Hepatocyte (in vitro differentiated cells): Measurements from ENCODE around the gene PLSCR5.

Experiments used
- CTCF ChIP-seq: fragments of 200-600 bp; sonication (generic); IDR thresholded peaks from 2 replicates; pipeline ENCODE4 v1.5.1; 2016; ENCODE audit warnings: antibody characterized with exemption, mild to moderate bottlenecking; ENCODE audit not compliant: poor library complexity
- EZH2 ChIP-seq: fragments of 200-600 bp; sonication (generic); IDR thresholded peaks from 2 replicates; pipeline ENCODE4 v1.6.1; 2016; ENCODE audit warnings: antibody characterized with exemption, mild to moderate bottlenecking, borderline replicate concordance

- TF ChIP-seq CTCF (no peak), EZH2 (no peak)
Measured at GRCh38 chr3:146626403-146627122, 21.4 kb upstream of the PLSCR5 start.
